GM12891 (cell line): ENCODE results near the gene EEF1E1.

Source experiments
- POLR2A ChIP-seq: IDR thresholded peaks from 2 replicates; pipeline ENCODE4 v1.6.1; 2011; ENCODE audit warnings: low read depth, low read length, control low read depth
- POLR2AphosphoS5 ChIP-seq: IDR thresholded peaks from 2 replicates; pipeline ENCODE4 v1.6.1; 2011; ENCODE audit warnings: low read depth, low read length, control low read depth
- POU2F2 ChIP-seq: IDR thresholded peaks from 2 replicates; pipeline ENCODE4 v1.6.1; 2011; ENCODE audit warnings: low read depth, mild to moderate bottlenecking, control low read depth, low read length, moderate library complexity
- SPI1 ChIP-seq: IDR thresholded peaks from 2 replicates; pipeline ENCODE4 v1.6.1; 2011; ENCODE audit warnings: low read depth, low read length, control low read depth
- TAF1 ChIP-seq: IDR thresholded peaks from 2 replicates; pipeline ENCODE4 v1.6.1; 2011; ENCODE audit warnings: low read depth, low read length, control low read depth

- TF ChIP-seq POLR2A (no peak), POLR2AphosphoS5 (no peak), SPI1 (no peak), POU2F2 (no peak), TAF1 (no peak)
These were observed 37.1 kb upstream of the EEF1E1 start for GRCh38 chr6:8139451-8139850.
